ENCODE measurements around the gene NPEPPS. TPM values are rescaled to one million over a fixed set of nuclear protein-coding genes. Genes with fewer than 3 reads are reported as not detected.

NPEPPS gene
- total RNA-seq, 1 experiment from 2014 or later, result 117 TPM

DNA sequence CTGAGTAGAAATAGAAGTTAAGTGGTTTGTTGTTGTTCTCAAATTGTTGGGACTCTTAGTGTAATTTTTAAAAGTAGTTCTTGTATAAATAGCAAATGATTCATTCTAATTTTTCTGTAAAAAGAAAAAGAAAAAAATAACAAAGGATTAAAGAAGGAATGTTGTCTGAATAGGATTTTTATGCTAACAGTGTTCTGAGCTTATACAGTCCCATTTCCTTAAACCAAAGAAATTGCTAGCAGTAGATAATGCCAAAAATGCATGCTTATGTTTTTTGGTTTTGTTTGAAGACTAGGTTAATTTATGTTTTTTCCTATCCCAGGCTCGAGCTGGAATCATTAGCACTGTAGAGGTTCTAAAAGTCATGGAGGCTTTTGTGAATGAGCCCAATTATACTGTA lies 74.1 kb downstream of the NPEPPS start:
- Histone ChIP-seq H3K23ac (ENCODE audit: insufficient read length, low read depth, low read length) (no peak overlapping the region), H3K4me2 (ENCODE audit: insufficient read depth, insufficient read length, low read length) (no peak overlapping the region), H4K8ac (replicated peaks; ENCODE audit: insufficient read length, low read depth, low read length) (no peak overlapping the region), H3K56ac (ENCODE audit: insufficient read length, low read depth, low read length) (no peak overlapping the region), H3K79me2 (ENCODE audit: insufficient read depth, low read length) (no peaks in the 10 kb centered on the region), H3K18ac (ENCODE audit: insufficient read length, low read depth, low read length) (no peak overlapping the region), H2BK15ac (ENCODE audit: low read depth, low read length) (no peak overlapping the region), H4K20me1 (ENCODE audit: control insufficient read depth, insufficient read depth, insufficient read length) (no peaks in the 10 kb centered on the region), H2BK5ac (ENCODE audit: insufficient read length, low read length) (no peak overlapping the region), H3K4me1 (ENCODE audit: insufficient read depth, low read length) (no peaks in the 10 kb centered on the region), H2AK5ac (ENCODE audit: insufficient read length, low read length) (no peak overlapping the region), H3K9ac (ENCODE audit: extremely low read depth, insufficient read length, low read length) (no peak overlapping the region), H2BK120ac (ENCODE audit: low read depth, low read length, poor library complexity, severe bottlenecking) (no peak overlapping the region), H3K9me3 (ENCODE audit: control insufficient read depth, low read depth, low read length) (no peaks in the 10 kb centered on the region), H2BK20ac (ENCODE audit: low read depth, low read length, poor library complexity, severe bottlenecking) (no peak overlapping the region), H3K14ac (ENCODE audit: insufficient read depth, low read length) (no peak overlapping the region), H3K4ac (ENCODE audit: low read depth, low read length) (no peak overlapping the region), H3K79me1 (ENCODE audit: insufficient read depth, low read depth, low read length, poor library complexity, severe bottlenecking) (no peaks in the 10 kb centered on the region), H4K5ac (ENCODE audit: insufficient read length, low read depth, low read length) (no peak overlapping the region), H3K27ac (ENCODE audit: insufficient read length, low read depth, low read length) (no peak overlapping the region), H3T11ph (ENCODE audit: low read length) (no peak overlapping the region), H2BK12ac (ENCODE audit: insufficient read length, low read depth, low read length) (no peak overlapping the region), H4K91ac (ENCODE audit: insufficient read length, low read depth, low read length) (no peak overlapping the region), H3K23me2 (ENCODE audit: insufficient read length, low read depth, low read length, poor library complexity, severe bottlenecking) (no peaks in the 10 kb centered on the region), H2AFZ (ENCODE audit: low read length) (no peak overlapping the region), H3K27me3 (ENCODE audit: insufficient read depth, low read length) (no peaks in the 10 kb centered on the region)
- no peak overlapping the region for H3K4me3 Mint-ChIP-seq
- H3K27me3 Mint-ChIP-seq (ENCODE audit: low read depth), result no peaks in the 10 kb centered on the region
- TF ChIP-seq, protein P1, sequence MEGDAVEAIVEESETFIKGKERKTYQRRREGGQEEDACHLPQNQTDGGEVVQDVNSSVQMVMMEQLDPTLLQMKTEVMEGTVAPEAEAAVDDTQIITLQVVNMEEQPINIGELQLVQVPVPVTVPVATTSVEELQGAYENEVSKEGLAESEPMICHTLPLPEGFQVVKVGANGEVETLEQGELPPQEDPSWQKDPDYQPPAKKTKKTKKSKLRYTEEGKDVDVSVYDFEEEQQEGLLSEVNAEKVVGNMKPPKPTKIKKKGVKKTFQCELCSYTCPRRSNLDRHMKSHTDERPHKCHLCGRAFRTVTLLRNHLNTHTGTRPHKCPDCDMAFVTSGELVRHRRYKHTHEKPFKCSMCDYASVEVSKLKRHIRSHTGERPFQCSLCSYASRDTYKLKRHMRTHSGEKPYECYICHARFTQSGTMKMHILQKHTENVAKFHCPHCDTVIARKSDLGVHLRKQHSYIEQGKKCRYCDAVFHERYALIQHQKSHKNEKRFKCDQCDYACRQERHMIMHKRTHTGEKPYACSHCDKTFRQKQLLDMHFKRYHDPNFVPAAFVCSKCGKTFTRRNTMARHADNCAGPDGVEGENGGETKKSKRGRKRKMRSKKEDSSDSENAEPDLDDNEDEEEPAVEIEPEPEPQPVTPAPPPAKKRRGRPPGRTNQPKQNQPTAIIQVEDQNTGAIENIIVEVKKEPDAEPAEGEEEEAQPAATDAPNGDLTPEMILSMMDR (conservative IDR thresholded peaks at IDR 0.05), result no peak
- WGBS (ENCODE audit: extremely low coverage, insufficient read length, low lambda C conversion rate), result no CpG with 5 or more reads among the region's 1 CpG
- H3K9me3 Mint-ChIP-seq, result no peaks in the 10 kb centered on the region
- H3K36me3 Mint-ChIP-seq (ENCODE audit: insufficient read depth in 1 of 3, low read depth in 3 of 3), result peaks cover 17 to 75% (median 74%) of the 10 kb centered on the region in 3 experiments
- H3K4me1 Mint-ChIP-seq, result no peaks in the 10 kb centered on the region
- H3K27ac Mint-ChIP-seq, result no peak overlapping the region
- no peak for DNase-seq
